GM06990 (cell line): ENCODE measurements around the gene TBX19.

Source experiments
- DNase-seq: peaks from one replicate; pipeline ENCODE4 v3.0.0-alpha.2; 2011; ENCODE audit not compliant: insufficient read length; ENCODE audit errors: extremely low read depth
- H3K27me3 ChIP-seq: replicated peaks from 2 replicates; pipeline ENCODE4 v1.6.0; 2011; ENCODE audit warnings: low read length; ENCODE audit not compliant: control insufficient read depth, insufficient read depth
- H3K36me3 ChIP-seq: 2 replicates; pipeline ENCODE4 v1.5.1; 2011; ENCODE audit warnings: low read length; ENCODE audit not compliant: control insufficient read depth, insufficient read depth
- H3K4me3 ChIP-seq: replicated peaks from 2 replicates; pipeline ENCODE4 v1.5.1; 2011; ENCODE audit warnings: low read depth, mild to moderate bottlenecking, control low read depth, low read length
- TF ChIP-seq, protein P1 (sequence below): IDR thresholded peaks from 2 replicates; pipeline ENCODE4 v1.5.1; 2011; ENCODE audit warnings: low read length, control low read depth, mild to moderate bottlenecking, inconsistent platforms; ENCODE audit not compliant: insufficient read depth, poor library complexity, severe bottlenecking

The TBX19 gene

DNA sequence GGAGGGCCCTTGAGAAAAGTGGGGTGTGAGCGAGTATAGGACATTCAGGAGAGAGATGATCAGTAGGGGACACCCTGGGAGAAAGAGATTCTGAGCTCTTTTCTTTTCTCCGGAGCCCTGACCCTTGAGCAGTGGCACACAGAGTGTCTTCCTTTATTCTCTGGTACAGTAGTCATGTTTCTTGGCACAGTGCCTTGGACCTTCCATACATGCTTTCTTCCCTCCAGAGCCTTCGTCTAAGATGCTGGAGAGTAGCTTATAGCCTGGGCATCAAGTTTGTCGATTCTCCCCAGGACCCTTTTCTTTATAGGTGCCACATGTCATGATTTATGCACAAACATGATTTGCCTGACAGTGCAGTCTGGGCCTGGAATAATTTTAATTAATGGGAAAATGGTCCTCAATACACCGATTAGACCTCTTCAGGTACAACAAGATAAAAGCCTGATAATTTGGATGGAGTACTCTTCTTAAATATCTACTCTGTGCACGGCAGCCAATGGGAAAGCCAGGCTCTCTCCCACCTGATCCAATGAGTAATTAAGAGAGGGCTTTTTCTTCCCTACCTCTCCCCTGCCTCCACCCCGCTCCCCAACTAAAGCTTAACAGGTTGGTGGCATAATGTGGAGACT, at the start of gene TBX19:
Gene TBX19, plus strand, starts transcription at position 582 of the 632 bp plus-strand sequence. CDS start 214 bp downstream, outside the sequence.
- Histone ChIP-seq H3K36me3 (no peaks in the 10 kb centered on the region), H3K27me3 (no peaks in the 10 kb centered on the region), H3K4me3 (no peak within 1 kb of the TSS)
- no peak for DNase-seq
- TF ChIP-seq, protein P1, sequence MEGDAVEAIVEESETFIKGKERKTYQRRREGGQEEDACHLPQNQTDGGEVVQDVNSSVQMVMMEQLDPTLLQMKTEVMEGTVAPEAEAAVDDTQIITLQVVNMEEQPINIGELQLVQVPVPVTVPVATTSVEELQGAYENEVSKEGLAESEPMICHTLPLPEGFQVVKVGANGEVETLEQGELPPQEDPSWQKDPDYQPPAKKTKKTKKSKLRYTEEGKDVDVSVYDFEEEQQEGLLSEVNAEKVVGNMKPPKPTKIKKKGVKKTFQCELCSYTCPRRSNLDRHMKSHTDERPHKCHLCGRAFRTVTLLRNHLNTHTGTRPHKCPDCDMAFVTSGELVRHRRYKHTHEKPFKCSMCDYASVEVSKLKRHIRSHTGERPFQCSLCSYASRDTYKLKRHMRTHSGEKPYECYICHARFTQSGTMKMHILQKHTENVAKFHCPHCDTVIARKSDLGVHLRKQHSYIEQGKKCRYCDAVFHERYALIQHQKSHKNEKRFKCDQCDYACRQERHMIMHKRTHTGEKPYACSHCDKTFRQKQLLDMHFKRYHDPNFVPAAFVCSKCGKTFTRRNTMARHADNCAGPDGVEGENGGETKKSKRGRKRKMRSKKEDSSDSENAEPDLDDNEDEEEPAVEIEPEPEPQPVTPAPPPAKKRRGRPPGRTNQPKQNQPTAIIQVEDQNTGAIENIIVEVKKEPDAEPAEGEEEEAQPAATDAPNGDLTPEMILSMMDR, result no peak

DNA sequence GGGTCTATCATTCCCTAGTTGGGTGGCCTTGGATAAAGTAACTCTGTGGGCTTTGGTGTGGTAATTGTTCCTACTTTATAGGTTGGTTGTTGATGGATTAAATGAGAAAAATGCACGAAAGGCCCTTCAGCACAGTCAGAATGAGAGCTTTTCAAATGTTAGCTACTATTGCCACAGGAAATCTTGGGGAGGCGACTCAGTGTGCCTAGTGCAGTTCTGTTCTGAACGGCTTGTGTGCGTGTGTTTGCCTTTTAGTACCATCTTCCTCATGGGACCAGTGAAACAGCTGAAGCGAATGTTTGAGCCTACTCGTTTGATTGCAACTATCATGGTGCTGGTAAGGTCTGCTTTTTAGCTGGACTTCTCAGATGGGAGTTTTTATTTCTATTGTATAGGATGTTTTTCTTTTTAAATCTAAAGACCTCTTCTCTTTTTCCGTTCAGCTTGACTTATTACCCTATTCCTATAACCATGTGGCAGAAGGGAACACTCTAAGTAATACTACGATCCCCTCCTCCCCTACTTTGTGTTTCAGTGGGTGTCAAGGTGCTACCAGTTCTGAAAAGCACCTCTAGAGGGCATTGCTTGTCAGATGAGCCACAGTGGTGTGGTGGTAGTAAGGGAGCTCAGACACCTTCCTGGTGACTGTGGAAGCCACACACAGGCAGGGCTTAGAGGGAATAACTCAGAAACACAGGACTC, 45.7 kb upstream of the TBX19 start:
- Histone ChIP-seq H3K4me3 (no peak overlapping the region), H3K36me3 (peaks cover 31% of the 10 kb centered on the region), H3K27me3 (no peaks in the 10 kb centered on the region)
- DNase-seq, result no peak
- TF ChIP-seq, protein P1, result peak; percentile 75

DNA sequence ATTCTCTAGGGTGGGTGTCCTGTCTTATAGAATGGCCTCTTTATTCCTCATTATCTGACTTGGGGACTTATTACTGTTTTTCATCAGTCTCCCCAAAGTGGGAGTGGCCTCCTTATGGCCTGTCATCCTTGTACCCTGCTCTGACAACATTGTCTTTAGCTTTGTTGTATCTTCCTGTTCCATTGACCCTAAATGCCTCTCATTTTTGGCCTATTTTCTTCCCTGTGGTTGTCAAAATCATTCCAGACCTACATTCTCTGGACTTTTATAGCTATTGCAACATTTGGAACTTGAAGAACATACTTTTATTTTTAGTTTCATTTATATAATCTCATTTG, 45.2 kb upstream of the TBX19 start:
- DNase-seq, result no peak
- Histone ChIP-seq H3K27me3 (no peaks in the 10 kb centered on the region), H3K4me3 (no peak overlapping the region), H3K36me3 (peaks cover 31% of the 10 kb centered on the region)
- TF ChIP-seq, protein P1, result no peak

GRCh38 chr1:168235937-168236336, 44.7 kb upstream of the TBX19 start:
- DNase-seq, result no peak
- TF ChIP-seq, protein P1, result no peak
- Histone ChIP-seq H3K36me3 (peaks cover 30% of the 10 kb centered on the region), H3K4me3 (no peak overlapping the region), H3K27me3 (no peaks in the 10 kb centered on the region)

- TF ChIP-seq, protein P1, result no peak
- no peak for DNase-seq
- Histone ChIP-seq H3K36me3 (peaks cover 34% of the 10 kb centered on the region), H3K4me3 (no peak overlapping the region), H3K27me3 (no peaks in the 10 kb centered on the region)
These were observed 43.7 kb upstream of the TBX19 start for GRCh38 chr1:168236836-168237611.
